GM20000 (cell line): Measurements from ENCODE around the gene RBBP6.
"Not testable (repeated sequence)": the region's sequence is repeated elsewhere in the genome, so short reads cannot be mapped to it uniquely, and the experiment has no call there.

ENCODE experiments used
- DNase-seq: peaks from one replicate; pipeline ENCODE4 v3.0.0; 2012; ENCODE audit warnings: low spot score
- TF ChIP-seq, protein P1 (sequence below): IDR thresholded peaks from 2 replicates; pipeline ENCODE4 v1.5.1; 2012; ENCODE audit warnings: mild to moderate bottlenecking, control low read depth; ENCODE audit errors: extremely low read depth, missing control alignments

RBBP6 gene

DNA sequence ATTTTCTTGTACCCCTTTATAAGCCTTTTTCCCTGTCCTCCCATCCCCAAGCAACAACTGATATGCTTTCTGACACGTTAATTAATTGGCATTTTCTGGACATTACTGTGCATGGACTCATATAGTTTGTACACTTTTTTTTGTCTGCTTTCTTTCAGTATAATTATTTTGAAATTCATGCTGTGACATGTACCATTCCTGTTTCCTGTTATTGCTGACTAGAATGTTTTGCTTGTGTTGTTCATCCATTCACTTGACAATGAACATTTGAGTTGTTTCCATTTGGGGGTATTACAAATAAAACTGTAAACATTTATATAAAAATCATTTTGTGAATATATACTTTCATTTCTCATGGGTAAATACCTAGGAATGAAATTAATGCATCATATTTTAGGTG is 50.6 kb downstream of the RBBP6 start:
- TF ChIP-seq, protein P1, sequence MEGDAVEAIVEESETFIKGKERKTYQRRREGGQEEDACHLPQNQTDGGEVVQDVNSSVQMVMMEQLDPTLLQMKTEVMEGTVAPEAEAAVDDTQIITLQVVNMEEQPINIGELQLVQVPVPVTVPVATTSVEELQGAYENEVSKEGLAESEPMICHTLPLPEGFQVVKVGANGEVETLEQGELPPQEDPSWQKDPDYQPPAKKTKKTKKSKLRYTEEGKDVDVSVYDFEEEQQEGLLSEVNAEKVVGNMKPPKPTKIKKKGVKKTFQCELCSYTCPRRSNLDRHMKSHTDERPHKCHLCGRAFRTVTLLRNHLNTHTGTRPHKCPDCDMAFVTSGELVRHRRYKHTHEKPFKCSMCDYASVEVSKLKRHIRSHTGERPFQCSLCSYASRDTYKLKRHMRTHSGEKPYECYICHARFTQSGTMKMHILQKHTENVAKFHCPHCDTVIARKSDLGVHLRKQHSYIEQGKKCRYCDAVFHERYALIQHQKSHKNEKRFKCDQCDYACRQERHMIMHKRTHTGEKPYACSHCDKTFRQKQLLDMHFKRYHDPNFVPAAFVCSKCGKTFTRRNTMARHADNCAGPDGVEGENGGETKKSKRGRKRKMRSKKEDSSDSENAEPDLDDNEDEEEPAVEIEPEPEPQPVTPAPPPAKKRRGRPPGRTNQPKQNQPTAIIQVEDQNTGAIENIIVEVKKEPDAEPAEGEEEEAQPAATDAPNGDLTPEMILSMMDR, result no peak
- no peak for DNase-seq

DNA sequence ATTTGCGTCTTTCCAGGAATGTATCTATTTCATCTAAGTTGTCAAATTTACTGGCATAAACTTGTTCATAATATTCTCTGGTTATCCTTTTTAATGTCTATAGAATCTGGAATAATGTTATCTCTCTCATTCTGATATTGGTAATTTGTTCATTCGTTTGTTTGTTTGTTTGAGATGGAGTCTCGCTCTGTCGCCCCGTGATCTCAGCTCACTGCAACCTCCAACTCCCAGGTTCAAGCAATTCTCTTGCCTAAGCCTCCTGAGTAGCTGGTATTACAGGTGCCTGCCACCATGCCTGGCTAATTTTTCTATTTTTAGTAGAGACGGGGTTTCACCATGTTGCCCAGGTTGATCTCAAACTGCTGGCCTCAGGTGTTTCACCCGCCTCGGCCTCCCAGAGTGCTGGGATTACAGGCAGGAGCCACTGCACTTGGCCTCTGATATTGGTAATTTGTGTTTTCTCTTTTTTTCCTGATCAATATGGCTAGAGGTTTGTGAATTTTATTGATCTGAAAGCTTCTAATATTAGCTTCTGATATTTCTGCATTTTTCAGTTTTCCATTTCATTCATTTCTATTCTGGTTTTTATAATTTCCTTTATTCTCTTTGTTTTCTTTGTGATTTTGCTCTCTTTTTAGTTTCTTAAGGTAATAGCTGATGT is 59.5 kb downstream of the RBBP6 start:
- TF ChIP-seq, protein P1, result no peak
- DNase-seq, result no peak

DNA sequence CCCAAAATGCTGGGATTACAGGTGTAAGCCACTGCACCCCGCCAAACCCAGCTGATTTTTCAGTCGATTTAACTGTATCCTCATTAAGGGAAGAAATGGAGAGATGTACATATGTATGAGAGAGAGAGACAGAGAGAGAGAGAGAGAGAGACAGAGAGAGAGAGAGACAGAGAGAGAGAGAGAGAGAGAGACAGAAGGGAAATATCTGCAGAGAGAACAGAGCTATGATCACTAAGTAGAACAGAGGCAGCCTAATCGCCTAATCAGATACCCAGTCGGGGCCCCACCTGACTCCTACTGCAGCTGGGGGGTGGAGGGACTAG is 70.0 kb downstream of the RBBP6 start:
- no peak for DNase-seq
- TF ChIP-seq, protein P1, result no peak

DNA sequence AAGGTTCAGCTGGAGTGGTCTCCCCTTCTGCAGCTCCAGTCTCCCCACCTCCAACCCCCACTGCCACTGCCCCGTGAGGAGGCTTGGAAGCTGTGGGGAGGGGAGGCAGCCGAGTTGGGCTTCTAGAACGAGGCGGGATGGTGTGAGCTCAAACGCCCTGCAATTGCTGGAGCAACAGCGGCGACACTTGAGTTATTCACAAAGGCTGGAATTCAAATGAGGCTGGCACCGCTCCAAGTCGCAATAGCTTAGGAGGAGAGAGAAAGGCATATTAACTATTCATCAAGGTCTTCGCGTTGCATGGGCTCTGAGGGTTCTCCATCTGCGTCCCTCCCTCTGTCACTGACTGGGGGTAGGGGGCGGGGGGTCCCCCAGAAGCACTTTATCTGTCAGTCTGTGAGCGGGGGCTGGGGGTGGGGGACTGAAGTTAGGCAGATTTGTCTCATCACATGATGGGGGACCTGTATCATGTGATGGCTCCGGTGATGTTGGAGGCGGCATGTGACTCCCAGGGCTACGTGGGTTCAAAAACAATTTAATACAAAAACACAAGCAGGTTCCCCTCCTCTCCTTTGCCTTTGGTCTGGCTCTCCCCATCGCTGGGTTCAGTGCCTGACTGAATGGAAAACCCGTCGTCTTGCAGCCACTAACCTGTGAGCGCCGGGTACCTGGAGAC is 70.5 kb downstream of the RBBP6 start:
- TF ChIP-seq, protein P1, result no peak
- DNase-seq, result no peak

DNA sequence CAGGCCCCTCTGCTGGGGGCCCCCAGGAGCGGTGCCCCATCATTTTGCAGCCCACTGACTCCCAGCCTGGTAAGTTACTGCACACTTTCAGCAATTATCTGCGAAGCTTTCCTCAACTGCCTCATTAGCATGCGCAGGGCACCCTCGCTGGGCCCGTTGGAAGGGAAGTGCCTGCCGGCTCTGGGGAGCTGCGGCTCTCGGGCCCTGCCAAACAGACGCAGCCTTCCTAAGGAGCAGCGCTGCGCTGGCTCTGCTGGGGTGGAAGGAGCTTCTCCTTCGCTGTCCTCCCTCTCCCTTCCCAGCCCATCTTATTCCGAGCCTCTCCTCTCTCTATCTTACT is 71.0 kb downstream of the RBBP6 start:
- no peak for DNase-seq
- TF ChIP-seq, protein P1, result no peak

DNA sequence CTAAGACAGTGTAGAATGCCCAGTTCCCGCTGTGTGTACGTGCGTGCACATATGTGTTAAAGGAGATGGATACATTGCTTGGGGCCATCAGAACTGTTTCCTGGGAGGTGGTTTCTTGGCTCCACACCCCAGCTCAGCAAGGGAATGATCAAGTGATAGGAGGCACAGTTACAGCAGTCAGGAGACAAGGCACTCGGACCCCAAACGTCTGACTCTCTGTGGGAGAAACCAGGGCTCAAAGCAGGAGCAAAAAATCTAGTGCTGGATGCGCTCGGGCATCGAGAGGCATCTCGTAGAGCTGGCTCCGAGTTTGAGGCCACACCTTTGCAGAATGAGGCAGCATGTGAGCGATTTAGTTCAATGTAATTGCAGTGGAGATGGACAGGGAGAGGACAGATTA is 71.9 kb downstream of the RBBP6 start:
- DNase-seq, result no peak
- TF ChIP-seq, protein P1, result no peak

DNA sequence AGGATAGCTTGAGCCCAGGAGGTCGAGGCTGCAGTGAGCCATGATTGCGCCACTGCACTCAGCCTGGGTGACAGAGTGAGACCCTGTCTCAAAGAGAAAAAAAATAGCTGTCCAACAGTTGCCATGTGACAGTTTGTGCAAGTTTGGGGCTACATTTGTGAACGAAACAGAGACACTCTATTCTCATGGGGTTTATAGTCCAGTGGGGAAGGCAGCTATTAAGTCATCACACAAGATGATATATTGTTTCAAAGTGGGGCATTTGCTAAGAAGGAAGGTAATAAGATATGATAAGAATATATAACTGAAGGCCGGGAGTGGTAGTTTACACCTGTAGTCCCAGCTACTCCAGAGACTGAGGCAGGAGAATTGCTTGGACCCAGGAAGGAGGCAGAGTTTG is 73.3 kb downstream of the RBBP6 start:
- DNase-seq, result no peak
- TF ChIP-seq, protein P1, result no peak

DNA sequence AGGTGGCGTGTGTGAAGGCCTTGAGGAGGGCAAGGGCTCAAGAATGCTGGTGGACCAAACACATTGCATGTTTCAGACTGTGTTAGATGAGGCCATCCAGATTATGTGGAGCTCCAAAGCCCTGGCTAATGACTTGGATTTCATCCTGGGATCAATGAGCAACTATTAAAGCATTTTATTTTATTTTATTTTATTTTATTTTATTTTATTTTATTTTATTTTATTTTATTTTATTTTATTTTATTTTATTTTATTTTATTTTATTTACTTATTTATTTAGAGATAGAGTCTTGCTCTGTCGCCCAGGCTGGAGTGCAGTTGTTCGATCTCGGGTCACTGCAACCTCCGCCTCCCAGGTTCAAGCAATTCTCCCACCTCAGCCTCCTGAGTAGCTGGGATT is 73.9 kb downstream of the RBBP6 start:
- not testable (repeated sequence) for DNase-seq
